ENCODE measurements around the gene RASSF4. TPM values are rescaled to one million over a fixed set of nuclear protein-coding genes. Genes with fewer than 3 reads are reported as not detected.
A peak's percentile ranks its signal among the peaks of the same experiment; 100 is the strongest.

Gene RASSF4
- total RNA-seq, 1 donor from 2014 or later, result 9.5 TPM

DNA sequence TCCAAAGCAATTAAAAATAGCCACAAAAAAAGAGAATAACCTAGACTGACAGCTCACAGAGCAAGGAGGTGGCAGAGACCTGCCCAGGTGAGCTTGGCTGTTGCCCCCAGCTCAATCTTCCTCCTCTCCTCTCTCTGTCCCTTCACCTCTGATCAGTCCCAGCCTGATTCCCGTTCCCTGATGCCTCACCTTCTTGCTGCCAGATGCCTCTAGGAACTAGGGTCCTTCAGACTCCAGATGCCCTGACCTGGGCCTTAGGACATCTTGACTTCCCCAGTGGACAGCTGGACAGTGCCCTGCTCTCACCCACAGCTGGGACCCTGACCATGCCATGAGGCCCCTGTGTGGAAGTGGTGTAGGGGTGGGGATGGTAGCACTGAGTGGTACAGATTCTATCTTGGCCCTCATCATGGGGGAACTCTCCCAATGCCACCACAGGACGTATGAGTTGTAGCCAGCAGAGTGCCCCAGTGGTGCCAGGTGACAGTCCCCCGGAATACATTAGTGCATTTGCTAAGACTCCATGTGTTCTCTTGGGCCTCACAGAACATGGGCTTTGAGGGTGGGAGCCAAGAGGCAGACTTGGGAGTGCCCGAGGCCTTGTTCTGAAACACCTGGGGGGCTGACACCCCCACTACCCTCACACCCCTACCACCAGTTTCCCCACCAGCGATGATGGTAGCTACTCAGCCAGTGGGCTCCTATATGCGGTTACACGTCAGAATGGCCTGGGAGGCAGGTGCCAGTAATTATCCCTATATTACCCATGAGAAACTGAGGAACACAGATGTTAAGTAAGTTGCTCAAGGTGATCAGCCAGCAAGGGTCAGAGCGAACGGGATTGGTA, 17.0 kb downstream of the RASSF4 start:
- DNase-seq, result no peak

DNA sequence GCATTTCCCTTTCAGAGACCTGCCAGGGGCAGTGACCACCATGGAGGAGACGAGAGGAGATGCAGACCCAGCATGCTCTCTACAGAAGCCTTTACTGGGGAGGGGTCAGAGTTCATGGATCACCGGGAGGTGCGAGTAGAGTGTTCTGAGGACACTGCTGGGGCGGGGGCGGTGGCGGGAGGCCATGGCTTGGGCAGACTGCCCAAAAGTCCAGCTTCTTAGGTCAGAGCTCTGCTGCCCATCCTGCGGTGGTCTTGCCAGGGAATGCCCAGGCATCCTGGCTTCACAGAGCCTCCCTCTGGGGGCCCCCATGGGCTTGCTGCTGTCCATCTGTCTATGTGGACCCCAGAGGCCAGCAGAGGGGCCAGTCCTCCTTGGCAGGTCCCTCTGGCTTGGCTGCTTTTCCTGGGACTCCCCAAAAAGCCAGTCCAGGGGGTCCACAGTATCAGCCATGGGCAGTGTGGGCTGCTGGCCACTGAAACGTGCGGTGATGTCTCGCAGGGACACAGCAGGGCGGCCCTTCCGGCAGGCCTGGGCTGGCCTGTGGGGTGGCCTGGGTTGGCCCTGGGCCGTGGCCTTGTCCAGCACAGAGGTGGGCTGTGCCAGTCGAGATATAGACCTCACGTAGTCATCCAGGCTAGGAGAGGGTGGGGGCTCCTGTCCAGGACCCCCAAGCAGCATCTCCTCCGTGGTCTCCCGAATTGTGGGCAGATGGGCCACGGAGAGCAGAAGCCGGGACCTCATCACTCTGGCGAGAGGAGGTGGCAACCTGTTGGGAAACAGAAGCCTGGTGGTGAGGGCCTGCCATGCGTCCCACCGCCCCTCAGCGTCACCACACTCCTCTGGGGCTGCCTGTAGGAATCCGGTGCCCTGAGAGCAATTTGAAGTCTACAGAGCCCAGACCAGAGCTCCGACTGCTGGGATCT, 17.9 kb downstream of the RASSF4 start:
- DNase-seq, result no peak

DNA sequence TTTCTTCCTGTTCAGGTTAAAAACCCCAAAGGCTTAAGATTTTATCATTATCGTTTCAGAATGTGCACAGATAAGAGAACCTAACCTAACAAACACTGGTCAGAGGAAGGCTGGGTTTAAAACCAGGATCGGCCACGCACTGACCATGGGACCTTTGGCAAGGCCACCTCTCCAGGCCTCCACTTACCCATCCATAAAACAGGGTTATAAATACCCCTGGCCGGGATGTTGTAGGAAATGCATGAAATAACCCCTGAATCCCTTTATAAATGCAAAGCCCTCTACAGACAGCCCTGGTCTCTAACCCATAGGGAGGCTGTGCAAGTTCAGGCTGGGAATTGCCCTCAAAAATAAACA, 18.6 kb downstream of the RASSF4 start:
- DNase-seq, result no peak

DNA sequence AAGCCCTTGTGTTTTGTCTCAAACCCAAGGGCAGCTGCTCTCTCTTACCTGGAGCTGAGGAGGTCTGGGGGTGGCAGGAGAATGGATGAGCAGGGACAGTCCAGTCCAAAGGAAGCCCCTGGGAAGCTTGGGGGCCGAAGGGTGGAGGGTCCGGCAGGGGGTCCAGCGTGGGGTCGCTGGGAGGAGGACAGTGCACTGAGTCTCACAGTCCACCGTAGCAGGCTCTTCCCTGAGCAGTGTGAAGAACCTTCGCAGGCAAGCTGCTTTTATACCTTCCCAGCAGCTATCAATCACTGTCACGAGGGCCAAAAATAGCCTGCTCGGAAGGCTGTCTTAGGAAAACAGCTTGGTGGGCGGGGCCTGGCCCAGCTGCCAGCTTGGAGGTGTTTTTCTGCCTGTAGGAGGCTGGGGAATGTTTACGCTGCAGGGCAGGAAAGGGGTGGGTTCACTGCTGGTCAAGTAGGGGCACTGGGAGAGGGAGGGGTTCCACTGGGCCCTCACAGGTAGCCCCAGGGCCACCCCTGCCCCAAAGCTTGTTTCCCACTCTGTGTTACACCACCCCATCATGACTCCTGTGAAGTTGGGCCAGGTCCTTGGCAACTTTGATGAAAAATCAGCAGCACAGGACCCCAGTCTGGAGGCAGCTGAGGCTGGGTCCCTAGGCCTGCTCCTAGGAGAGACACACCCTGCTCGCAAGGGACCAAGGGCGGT, 19.1 kb downstream of the RASSF4 start, which contains the start of gene DEPP1:
Gene DEPP1 (minus strand): TSS at position 240 of the 711 bp plus-strand sequence. CDS start 779 bp downstream, outside the sequence.
- peak; percentile 55 for DNase-seq

DNA sequence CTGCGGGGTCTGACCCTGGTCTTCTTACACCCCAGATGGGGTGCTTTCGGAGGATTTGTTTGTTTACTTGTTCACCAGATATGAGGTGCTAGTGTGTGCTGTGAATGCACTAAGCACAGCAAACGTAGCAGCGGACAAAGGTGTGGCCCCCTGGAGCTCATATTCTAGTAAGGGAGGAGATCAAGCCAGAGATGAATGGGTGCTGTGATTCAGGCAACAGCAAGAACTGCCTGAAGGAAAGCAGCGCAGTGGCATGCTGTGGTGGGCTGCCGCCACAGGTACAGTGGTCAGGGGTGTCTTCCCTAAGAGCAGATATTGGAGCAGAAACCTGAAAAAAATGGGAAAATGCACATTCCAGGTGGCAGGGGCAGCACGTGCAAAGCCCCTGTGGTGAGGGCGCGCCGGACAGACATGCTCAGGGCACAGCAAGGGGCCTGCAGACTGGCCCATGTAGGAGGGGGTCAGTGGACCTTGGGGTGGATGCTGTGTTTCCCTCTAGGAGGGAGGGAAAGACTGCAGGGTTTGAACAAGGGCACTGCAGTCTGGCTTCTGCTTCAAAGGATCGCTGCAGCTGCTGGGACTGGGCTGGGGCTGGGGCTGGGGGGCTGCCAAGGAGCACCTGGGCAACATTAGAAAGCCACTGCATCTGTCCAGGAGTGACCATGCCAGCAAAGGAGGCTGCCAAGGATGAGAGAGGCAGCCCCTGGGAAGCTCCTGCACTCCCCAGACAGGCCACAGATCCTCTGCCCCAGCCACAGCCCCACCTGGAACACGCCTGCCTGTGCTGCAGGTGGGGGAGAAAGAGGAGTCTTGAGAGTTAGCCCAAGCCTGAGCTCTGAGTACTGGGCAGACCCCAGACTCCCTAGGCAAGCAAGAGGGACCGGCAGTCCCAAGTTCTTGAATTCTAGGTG, 19.9 kb downstream of the RASSF4 start:
- DNase-seq, result no peak

DNA sequence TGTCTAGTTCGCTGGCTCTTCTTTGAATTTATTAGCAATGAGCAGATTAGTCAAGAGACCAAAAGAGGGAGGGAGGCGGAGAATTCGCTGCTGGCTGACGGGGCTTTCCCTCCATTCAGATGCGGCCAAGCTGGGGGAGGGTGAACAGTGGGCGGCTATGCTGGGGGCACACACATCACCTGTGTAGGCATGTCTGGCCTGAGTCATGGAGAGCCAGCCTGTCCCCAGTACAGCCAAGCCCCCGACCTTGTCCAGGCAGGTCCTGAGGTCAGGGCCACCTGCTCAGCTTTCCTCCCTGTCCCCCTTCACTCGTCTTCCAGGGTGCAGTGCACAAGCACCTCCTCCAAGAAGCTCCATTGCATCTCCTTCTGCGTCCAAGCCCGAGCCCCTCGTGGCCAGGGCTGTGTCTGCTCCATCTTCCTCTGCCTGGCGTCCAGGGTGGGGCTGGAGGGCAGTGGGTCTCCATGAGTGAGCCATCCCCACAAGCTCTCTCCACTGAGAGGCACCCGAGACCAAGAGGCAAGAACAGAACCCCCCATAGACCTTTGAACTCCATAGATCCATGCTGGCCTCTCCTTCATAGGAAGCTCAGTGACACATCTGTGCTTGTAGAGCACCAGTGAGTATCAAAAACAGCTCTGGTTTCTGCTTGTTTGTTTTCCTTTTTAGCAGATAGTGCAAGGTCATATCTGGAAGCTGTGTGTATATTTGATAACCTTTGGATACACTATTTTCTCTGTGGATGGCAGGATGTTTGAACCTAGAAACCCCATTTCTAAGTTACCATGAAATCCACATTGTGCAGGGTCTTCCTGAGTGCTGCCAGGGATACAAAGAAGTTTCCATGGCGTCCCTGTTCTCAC, 20.9 kb downstream of the RASSF4 start:
- DNase-seq, result no peak

DNA sequence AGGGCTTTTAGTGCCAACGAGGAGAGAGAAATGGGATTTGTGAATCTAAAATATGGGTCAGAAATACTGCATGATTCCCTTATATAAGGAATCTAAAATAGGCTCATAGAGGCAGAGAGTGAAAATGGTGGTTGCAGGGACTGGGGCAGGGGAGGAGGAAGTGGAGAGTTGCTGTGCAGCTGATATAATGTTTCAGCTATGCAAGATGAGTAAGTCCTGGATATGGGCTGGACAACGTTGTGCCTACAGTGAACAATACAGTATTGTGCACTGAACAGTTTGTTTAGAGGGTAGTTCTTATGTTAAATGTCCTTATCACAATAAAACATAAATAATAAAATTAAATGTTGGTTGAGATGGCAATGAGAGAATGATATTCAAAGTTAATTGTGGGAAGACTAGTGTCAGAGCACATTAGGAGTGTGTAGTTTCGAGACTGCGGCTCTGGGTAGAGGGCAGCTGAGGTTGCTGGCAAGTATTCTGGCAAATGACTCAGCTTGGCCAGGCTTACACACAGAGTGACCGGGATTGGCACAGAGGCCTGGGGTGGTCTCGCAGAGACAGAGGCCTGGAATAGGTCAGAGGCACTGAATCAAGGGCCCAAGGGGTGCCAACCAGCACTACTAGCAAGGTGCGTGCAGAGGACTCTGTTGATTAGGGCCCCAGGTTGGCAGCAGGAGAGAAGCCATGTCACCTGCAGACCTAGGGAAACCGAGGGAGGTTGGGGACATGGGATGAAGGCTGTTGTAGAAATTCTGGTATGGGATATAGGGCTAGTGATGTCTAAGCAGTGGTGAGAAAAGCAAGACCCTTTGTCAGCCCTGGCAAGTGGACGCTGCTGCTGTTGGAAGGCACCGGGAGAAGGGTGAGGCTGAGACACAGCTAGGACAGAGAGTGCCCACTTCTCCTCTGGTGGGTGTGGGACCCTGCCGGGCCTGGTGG, 21.8 kb downstream of the RASSF4 start:
- peak; percentile 36 for DNase-seq

DNA sequence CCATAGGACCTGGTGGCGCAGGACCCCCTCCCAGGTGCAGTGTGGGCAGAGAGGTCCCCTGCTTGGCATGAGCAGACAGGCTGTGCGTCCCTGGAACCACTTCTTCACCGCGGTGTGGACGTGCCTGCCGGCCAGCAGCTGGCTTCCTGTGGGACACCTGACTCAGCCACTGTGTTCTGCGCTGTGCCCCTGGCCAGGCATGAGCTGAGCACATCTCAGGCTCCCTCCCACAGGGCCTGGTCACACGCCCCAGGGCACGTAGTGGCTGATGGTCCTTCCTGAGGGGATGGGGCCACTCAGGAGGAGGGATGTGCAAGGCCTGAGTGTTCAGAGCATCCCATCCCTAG, 22.5 kb downstream of the RASSF4 start:
- peak; percentile 7 for DNase-seq

DNA sequence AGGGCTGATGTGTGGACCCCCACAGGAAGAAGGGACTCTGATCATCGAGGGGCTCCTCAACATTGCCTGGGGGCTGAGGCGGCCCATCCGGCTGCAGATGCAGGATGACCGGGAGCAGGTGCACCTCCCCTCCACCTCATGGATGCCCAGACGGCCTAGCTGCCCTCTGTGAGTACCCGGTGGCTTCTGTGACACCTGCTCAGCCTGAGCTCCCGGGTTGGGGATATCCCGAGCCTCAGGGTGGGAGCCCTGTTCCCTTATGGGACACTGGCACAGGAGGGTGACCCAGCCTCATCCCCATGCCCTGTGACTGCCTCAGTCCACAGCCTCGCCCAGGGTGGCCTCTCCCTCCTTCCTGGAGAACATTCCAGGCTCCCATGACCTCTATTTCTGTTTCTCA, 22.9 kb downstream of the RASSF4 start:
- no peak for DNase-seq

DNA sequence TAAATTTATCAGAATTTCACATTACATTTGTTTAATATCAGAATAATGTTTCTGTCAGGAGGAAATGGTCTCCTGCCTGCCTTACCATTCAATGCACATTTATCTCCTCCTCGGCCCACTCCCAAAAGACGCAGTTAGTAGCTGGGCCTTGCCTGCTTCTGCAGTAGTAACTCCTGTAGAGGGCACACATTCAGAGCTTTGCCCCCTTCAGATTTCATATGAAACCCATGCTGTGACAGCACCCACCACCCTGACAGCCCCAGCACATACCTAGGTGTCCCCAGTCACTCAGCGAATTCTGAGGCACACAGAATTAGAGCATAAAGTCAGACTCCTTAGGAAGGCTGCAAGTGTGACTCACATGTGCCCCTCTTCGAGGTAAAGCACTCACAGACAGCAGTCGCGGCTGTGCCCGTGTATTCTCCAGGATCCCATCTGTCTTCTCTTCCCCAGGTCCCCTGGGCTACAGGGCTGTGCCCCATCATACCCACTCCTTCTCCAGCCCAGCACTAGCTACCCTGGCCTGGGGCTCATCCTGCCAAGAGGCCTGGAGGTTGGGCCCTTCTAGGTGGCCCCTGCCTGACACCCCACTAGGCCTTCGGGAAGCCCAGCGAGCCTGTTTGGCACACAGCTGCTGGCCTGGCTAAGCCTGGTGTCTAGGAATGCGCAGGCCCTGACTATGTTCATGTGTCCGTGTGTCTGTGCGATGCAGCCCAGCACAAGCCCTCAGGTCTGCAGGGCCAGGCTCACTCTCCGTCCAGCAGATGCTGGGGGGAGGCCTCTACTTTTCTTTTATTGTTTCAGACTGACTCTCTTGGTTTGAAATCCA, 23.7 kb downstream of the RASSF4 start:
- no peak for DNase-seq

DNA sequence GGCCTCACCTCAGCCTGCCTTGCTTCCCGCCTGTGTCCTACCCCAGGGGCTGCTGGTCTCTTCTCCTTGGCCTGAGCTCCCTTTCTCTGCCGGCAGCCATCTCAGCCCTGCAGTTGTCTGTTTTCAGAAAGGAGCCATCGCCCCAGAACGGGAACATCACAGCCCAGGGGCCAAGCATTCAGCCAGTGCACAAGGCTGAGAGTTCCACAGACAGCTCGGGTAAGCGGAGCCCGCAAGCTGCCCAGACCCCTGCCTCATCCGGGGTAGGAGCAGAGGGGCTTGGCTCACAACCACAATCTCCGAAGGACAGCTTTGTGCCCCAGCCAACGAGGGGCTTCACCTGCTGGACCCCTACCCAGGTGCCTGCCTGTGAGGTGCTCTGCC, 24.3 kb downstream of the RASSF4 start:
- DNase-seq, result no peak

DNA sequence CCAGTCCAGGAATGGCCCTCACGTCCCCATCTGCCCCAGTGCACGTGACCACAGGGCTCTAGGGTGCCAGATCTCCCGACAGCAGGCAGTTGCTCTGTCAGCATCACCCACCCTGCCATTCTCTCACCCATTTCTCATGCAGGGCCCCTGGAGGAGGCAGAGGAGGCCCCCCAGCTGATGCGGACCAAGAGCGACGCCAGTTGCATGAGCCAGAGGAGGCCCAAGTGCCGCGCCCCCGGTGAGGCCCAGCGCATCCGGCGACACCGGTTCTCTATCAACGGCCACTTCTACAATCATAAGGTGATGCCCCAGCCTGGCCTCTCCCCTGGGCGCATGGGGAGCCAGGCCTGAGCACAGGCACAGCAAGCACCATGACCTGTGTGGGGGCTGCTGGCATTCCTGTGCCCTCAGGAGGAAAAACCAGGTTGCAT, 25.1 kb downstream of the RASSF4 start:
- DNase-seq, result no peak

DNA sequence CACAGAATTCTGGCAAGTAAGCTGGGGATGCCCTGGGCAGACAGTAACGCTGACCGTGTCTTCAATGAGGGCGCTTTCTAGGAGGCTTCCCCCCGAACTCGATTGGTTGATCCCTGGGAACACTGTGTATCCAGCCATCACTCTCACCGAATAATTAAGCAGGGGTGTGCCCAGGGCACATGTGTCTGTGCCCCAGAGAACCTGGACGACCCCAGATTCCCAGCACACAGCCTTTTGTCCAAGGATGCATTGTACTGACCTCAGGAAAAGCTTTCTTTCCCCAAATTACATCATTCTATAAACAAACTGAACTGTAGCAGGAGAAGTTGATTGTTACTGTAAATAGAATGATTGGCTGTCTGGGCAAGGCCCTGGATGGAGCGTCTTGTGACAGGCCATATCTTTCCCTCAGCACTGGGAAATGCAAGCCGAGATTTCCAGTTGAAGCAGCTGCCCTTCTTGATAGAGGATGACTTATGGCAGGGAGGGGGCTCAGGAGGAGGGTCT, 25.6 kb downstream of the RASSF4 start:
- no peak for DNase-seq

DNA sequence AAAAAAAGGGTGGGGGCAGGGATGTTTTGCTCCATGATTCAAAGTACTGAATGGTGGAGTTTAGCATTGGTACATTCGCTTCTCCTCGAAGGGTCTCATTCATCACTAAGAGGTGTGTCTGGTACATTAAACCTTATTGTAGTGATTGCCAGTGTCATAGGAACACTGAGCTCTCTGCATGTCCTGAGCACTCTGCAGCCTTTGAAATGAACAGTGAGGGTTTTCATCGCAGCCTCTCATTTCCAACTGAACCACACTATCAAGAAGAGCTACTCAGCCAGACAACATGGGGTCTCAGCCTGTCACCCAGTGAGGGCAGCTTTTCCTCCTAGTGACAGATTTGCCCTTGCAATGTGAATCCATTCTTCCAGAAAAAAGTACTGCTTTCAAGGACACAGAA, 26.6 kb downstream of the RASSF4 start:
- DNase-seq, result no peak

DNA sequence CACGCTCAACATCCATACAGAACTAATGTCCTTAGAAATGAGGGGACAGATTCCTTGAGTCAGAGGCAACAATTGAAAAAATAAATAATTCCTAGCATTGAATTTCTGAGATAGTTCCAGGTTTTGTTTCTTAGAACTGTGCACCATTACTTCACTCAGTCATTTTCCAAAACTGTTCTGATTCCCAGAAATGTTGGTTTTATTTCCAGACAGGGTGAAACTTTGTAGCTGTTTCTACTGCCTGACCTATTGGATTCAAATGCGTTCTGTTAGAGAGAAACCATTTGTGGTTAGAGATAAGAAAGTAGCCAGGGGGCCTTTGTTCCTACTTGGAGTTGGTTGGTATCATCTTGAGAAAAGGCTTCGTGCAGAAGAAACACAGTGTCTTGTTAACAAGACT, 27.1 kb downstream of the RASSF4 start:
- DNase-seq, result peak; percentile 19

DNA sequence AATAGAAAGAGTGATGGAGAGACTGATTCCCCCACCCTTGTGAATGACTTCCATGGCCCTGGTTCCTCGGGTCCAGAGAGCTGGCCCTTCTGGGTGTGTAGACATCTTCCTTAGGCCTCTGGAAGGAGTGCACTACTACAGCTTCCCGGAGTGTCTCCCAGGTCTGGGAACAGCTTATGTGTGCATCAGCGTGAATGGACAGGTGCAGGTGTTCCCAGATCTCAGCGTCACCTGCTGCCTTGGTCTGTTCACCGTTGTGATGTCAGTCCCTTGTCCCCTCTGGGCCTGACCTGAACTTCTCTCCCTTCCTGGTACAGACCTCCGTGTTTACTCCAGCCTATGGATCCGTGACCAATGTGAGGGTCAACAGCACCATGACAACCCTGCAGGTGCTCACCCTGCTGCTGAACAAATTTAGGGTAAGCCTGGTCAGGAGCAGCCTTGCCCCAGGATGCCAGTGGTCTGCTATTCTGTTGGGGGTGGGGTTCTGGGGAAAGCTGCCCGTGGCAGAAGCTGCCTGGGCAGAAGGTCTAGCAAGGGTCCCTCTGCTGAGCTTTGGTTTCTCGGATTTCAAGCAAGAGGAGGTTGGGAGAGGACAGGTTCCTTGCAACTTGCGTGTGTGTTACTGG, 29.5 kb downstream of the RASSF4 start:
- no peak for DNase-seq

DNA sequence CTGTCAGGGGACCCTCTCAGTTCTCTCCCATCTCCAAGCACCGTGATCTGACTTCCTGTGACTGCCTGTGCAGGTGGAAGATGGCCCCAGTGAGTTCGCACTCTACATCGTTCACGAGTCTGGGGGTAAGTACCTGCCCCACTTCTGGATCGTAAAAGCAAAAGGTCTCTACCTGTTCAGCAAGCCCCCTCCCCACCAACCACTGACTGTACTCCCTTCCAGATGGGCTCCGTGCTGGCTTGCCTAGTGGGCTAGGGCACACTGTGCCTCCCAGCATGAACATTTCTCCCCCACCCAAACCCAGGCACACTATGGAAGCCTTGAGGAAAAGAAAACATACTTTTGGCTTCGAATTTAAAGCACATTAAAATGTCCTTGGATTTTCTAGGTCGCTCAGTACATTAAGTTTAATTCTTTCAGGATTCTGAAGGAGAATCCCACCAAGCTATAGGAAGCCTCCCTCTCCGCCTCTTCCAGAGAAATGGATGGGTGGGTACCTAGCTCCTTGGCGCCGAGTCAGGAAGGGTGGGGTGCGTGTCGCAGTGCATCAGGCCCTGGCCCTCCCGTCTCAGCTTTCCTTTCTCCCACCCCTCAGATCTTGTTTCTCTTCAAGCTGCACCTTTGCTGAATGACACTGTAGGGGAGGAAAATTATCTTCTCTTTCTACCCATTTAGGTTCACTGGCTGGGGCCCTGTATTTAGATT, 30.1 kb downstream of the RASSF4 start:
- no peak for DNase-seq

Measured in skin of body (tissue), 2 donors.